22Rv1 (cell line): ENCODE data around the gene CALHM3.

Source experiments
- H3K27ac ChIP-seq: fragments of 450-650 bp; 2 replicates; pipeline ENCODE4 v1.5.1; 2017
- ZFX ChIP-seq: fragments of 450-650 bp; IDR thresholded peaks from 2 replicates; pipeline ENCODE4 v1.6.1; 2017; ENCODE audit warnings: antibody characterized with exemption, borderline replicate concordance
- TF ChIP-seq, protein P1 (sequence below): fragments of 450-650 bp; IDR thresholded peaks from 2 replicates; pipeline ENCODE4 v1.5.1; 2017; ENCODE audit warnings: mild to moderate bottlenecking

Gene CALHM3

GRCh38 chr10:103469201-103469600 lies 9.8 kb downstream of the CALHM3 start:
- no peak for TF ChIP-seq ZFX
- TF ChIP-seq, protein P1, sequence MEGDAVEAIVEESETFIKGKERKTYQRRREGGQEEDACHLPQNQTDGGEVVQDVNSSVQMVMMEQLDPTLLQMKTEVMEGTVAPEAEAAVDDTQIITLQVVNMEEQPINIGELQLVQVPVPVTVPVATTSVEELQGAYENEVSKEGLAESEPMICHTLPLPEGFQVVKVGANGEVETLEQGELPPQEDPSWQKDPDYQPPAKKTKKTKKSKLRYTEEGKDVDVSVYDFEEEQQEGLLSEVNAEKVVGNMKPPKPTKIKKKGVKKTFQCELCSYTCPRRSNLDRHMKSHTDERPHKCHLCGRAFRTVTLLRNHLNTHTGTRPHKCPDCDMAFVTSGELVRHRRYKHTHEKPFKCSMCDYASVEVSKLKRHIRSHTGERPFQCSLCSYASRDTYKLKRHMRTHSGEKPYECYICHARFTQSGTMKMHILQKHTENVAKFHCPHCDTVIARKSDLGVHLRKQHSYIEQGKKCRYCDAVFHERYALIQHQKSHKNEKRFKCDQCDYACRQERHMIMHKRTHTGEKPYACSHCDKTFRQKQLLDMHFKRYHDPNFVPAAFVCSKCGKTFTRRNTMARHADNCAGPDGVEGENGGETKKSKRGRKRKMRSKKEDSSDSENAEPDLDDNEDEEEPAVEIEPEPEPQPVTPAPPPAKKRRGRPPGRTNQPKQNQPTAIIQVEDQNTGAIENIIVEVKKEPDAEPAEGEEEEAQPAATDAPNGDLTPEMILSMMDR, result no peak
- H3K27ac ChIP-seq, result no peak overlapping the region

DNA sequence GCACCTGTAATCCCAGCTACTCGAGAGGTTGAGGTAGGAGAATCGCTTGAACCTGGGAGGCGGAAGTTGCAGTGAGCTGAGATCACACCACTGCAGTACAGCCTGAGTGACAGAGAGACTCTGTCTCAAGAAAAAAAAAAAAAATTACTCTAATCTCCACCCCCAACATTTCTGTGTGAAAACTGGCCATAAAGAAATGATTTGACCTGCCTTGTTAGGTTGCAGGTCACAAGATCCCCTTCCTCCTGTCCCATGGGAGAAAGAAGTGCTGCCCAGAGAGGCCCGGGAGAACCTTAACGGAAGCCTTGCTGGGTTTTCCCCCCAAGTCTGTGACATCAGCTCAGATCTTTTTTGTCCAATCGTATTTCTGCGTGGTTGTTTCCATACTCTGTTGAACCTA lies 11.6 kb downstream of the CALHM3 start:
- TF ChIP-seq ZFX, result no peak
- TF ChIP-seq, protein P1, result no peak
- H3K27ac ChIP-seq, result no peak overlapping the region

DNA sequence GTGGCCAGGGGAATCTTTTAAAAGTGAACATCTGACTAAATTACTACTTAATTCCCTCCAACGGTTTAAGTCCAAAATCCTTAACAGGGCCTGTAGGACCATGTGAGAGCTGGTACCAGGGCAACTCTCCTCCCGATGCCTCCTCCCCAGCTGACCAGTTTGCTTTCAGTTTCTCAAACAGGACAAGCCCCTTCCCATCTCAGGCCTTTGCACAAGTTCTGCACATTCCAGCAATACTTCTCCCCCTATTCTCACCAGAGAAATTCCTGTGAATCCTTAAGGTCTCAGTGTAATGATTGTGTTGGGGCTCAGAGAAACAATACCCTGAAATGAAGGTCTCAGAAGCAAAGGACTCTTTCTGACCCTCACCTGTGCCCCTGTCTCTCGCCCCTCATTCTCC lies 12.3 kb downstream of the CALHM3 start:
- no peak for TF ChIP-seq ZFX
- TF ChIP-seq, protein P1, result no peak
- H3K27ac ChIP-seq, result no peak overlapping the region

DNA sequence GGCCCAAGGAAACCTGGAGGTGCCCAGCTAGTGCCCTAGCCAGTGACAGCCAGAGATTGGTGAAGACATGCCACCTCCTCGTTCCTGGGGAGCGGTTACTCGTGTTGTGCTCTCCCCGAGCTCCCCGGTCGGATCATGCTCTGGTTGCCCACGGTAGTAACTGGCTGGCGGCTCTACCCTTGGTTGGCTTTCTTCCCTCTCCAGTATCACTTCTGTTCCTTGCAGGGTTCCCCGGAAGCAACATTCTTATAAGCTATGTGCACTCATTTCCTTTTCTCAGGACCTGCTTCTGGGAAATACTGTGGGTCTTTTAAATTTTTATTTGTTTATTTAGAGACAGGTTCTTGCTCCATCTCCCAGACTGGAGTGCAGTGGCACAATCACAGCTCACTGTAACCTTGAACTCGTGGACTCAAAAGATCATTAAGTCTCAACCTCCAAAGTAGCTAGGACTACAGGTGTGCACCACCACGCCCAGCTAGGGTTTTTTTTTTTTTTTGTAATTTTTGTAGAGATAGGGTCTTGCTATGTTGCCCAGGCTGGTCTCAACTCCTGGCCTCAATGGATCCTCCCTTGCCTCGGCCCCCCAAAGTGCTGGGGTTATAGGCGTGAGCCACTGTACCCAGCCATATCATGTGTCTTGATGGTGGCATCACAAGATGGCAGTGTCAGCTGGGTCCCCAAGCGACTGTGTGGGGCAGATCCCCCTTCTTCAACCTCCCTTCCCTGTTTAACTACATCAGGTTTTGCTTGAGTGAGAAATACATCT lies 13.4 kb downstream of the CALHM3 start:
- H3K27ac ChIP-seq, result no peak overlapping the region

GRCh38 chr10:103463499-103463898 lies 15.5 kb downstream of the CALHM3 start:
- H3K27ac ChIP-seq, result no peak overlapping the region
- TF ChIP-seq, protein P1, result no peak
- no peak for TF ChIP-seq ZFX

More for the DNA sequence above, 13.4 kb downstream of the CALHM3 start:
- TF ChIP-seq, protein P1, result no peak
- no peak for TF ChIP-seq ZFX

GRCh38 chr10:103459615-103460014 lies 19.4 kb downstream of the CALHM3 start:
- TF ChIP-seq, protein P1, result no peak
- no peak for TF ChIP-seq ZFX
- H3K27ac ChIP-seq, result no peak overlapping the region

DNA sequence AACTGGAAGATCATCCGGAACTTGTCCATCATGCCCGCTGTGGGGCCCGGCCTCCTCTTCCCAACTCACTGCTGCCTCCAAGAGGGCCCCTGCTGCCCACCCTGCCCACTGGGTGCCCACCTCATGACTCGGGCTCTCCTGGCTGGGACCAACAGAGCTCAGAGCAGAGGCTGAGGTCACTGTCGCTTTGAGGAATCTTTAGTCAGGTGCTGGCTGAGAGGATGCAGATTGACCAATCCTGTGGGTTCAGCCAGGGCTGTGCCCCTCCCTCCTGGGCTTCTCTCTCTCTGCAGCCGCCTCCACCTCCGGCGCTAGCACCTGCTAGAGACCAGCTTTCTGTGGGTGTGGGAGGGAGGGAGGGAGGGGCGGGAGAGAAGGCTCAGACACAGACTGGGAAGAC lies 20.3 kb downstream of the CALHM3 start, which contains the start of gene CALHM1:
Gene CALHM1 (minus strand): TSS at position 181 of the 400 bp plus-strand sequence. CDS start 149 bp downstream, at position 32.
- H3K27ac ChIP-seq, result no peak within 1 kb of the TSS
- TF ChIP-seq, protein P1, result no peak
- TF ChIP-seq ZFX, result no peak
